ENCODE measurements around the gene STAT5B. TPM values are rescaled to one million over a fixed set of nuclear protein-coding genes. Genes with fewer than 3 reads are reported as not detected.

The STAT5B gene
- total and polyA plus RNA-seq, 2 of the 13 experiments (the other 11 are each of a cell fraction or from before 2014, with no cell fraction given), result 21.0 to 42.8 TPM

- TF ChIP-seq REPIN1 (CRISPR knock-in tag; IDR thresholded peaks at IDR 0.05; ENCODE audit: borderline replicate concordance, low read depth) (peak; percentile 21; the same call in 1 of the 2 replicates), ETV5 (CRISPR knock-in tag; IDR thresholded peaks at IDR 0.05; ENCODE audit: borderline replicate concordance) (peak; percentile 58; the same call in 1 of the 2 replicates), BRD4 (CRISPR knock-in tag; IDR thresholded peaks at IDR 0.05) (peak; percentile 71), ZNF597 (CRISPR knock-in tag; IDR thresholded peaks at IDR 0.05) (no peak), NBN (conservative IDR thresholded peaks at IDR 0.05) (no peak), ATF7-NPFF (CRISPR knock-in tag; IDR thresholded peaks at IDR 0.05; ENCODE audit: low read depth) (peak; percentile 78; the same call in 1 of the 2 replicates), JUN (CRISPR knock-in tag; IDR thresholded peaks at IDR 0.05) (0 out of 2 replicates have a peak, but pooled peaks have one; percentile 45), ZSCAN21 (CRISPR knock-in tag; IDR thresholded peaks at IDR 0.05; ENCODE audit: borderline replicate concordance) (peak; percentile 86; the same call in 1 of the 2 replicates), ZFYVE20 (CRISPR knock-in tag; IDR thresholded peaks at IDR 0.05; ENCODE audit: borderline replicate concordance, low read depth) (no peak), ELF1 (CRISPR knock-in tag; IDR thresholded peaks at IDR 0.05) (peak; percentile 71), ZNF138 (CRISPR knock-in tag; IDR thresholded peaks at IDR 0.05; ENCODE audit: low read depth) (no peak), THRA (CRISPR knock-in tag; IDR thresholded peaks at IDR 0.05; ENCODE audit: borderline replicate concordance) (peak; percentile 98), ZNF557 (CRISPR knock-in tag; IDR thresholded peaks at IDR 0.05) (peak; percentile 77; the same call in 1 of the 2 replicates), ZNF616 (CRISPR knock-in tag; IDR thresholded peaks at IDR 0.05; ENCODE audit: low read depth) (0 out of 2 replicates have a peak, but pooled peaks have one; percentile 38), ZNF749 (CRISPR knock-in tag; IDR thresholded peaks at IDR 0.05; ENCODE audit: borderline replicate concordance) (peak; percentile 84; the same call in 1 of the 2 replicates), GATAD2A (CRISPR knock-in tag; IDR thresholded peaks at IDR 0.05) (peak; percentile 92), ZNF282 (IDR thresholded peaks at IDR 0.05; ENCODE audit: partially characterized antibody) (no peak), ISX (CRISPR knock-in tag; conservative IDR thresholded peaks at IDR 0.05) (peak; percentile 74; the same call in 1 of the 2 replicates), SMAD3 (CRISPR knock-in tag; IDR thresholded peaks at IDR 0.05) (peak; percentile 93), HOXA5 (CRISPR knock-in tag; IDR thresholded peaks at IDR 0.05) (peak; percentile 96), ZNF766 (CRISPR knock-in tag; IDR thresholded peaks at IDR 0.05; ENCODE audit: borderline replicate concordance) (peak; percentile 88; the same call in 1 of the 2 replicates), ARNTL (CRISPR knock-in tag; IDR thresholded peaks at IDR 0.05) (peak; percentile 73), DPF2 (CRISPR knock-in tag; IDR thresholded peaks at IDR 0.05; ENCODE audit: borderline replicate concordance, low read depth) (peak; percentile 81; the same call in 1 of the 2 replicates)
- TF ChIP-seq, protein P1, sequence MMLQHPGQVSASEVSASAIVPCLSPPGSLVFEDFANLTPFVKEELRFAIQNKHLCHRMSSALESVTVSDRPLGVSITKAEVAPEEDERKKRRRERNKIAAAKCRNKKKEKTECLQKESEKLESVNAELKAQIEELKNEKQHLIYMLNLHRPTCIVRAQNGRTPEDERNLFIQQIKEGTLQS (CRISPR knock-in tag; IDR thresholded peaks at IDR 0.05), result 0 out of 2 replicates have a peak, but pooled peaks have one; percentile 8
- TF ChIP-seq, protein P2, sequence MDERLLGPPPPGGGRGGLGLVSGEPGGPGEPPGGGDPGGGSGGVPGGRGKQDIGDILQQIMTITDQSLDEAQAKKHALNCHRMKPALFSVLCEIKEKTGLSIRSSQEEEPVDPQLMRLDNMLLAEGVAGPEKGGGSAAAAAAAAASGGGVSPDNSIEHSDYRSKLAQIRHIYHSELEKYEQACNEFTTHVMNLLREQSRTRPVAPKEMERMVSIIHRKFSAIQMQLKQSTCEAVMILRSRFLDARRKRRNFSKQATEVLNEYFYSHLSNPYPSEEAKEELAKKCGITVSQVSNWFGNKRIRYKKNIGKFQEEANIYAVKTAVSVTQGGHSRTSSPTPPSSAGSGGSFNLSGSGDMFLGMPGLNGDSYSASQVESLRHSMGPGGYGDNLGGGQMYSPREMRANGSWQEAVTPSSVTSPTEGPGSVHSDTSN (CRISPR knock-in tag; IDR thresholded peaks at IDR 0.05), result no peak
- TF ChIP-seq, protein P3, sequence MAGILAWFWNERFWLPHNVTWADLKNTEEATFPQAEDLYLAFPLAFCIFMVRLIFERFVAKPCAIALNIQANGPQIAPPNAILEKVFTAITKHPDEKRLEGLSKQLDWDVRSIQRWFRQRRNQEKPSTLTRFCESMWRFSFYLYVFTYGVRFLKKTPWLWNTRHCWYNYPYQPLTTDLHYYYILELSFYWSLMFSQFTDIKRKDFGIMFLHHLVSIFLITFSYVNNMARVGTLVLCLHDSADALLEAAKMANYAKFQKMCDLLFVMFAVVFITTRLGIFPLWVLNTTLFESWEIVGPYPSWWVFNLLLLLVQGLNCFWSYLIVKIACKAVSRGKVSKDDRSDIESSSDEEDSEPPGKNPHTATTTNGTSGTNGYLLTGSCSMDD (CRISPR knock-in tag; IDR thresholded peaks at IDR 0.05), result 0 out of 2 replicates have a peak, but pooled peaks have one; percentile 42
These were observed 584 bp upstream of the STAT5B start (continued) for GRCh38 chr17:42276609-42277341.
